H1 (cell line): Measurements from ENCODE around the gene PTPRF. TPM values are rescaled to one million over a fixed set of nuclear protein-coding genes. Genes with fewer than 3 reads are reported as not detected.

ENCODE experiments used
- CTCF ChIA-PET: fragments of 300-600 bp; sonication (Branson Sonifier 250); formaldehyde crosslinking; loops from one replicate; lab custom pipeline; 2021; ENCODE audit not compliant: partially characterized antibody; lab: Charles Lee
- POLR2A ChIA-PET: fragments of 300-600 bp; sonication (Branson Sonifier 250); formaldehyde crosslinking; loops from one replicate; lab custom pipeline; 2021; ENCODE audit warnings: inconsistent platforms; ENCODE audit not compliant: partially characterized antibody; lab: Charles Lee
- DNase-seq, 2 experiments: peaks; one replicate each; pipeline versions ENCODE4 v3.0.0 to v3.0.0-alpha.2; 2010 to 2022; ENCODE audit warnings: low spot score in 2 of 2, low read depth in 1 of 2, mixed read lengths in 1 of 2
- FAIRE-seq: peaks from 2 replicates; lab custom pipeline; 2011; peaks lifted over from hg19 to GRCh38; lab: Jason Lieb, UNC
- H2AFZ ChIP-seq: 2 replicates; pipeline ENCODE4 v1.8.1; 2012; ENCODE audit warnings: low read length, inconsistent platforms
- H2AK5ac ChIP-seq: 2 replicates; pipeline ENCODE4 v1.6.1; 2013; ENCODE audit warnings: low read depth, low read length
- H2BK120ac ChIP-seq: replicated peaks from 2 replicates; pipeline ENCODE3; 2013; ENCODE audit warnings: low read depth, low read length, inconsistent platforms
- H2BK12ac ChIP-seq: 2 replicates; pipeline ENCODE4 v1.6.1; 2013; ENCODE audit warnings: low read depth, low read length
- H2BK15ac ChIP-seq: 2 replicates; pipeline ENCODE4 v1.6.1; 2013; ENCODE audit warnings: low read length
- H2BK20ac ChIP-seq: 2 replicates; pipeline ENCODE4 v1.6.1; 2013; ENCODE audit warnings: low read length
- H2BK5ac ChIP-seq: 2 replicates; pipeline ENCODE4 v1.6.1; 2013; ENCODE audit warnings: low read depth, low read length
- H3K14ac ChIP-seq: 2 replicates; pipeline ENCODE4 v1.6.1; 2013; ENCODE audit warnings: inconsistent platforms; ENCODE audit not compliant: insufficient read length
- H3K18ac ChIP-seq: 2 replicates; pipeline ENCODE4 v1.6.1; 2013; ENCODE audit warnings: low read length; ENCODE audit errors: extremely low read depth
- H3K23ac ChIP-seq: 2 replicates; pipeline ENCODE4 v1.6.1; 2013; ENCODE audit warnings: inconsistent platforms; ENCODE audit not compliant: insufficient read length
- H3K23me2 ChIP-seq: 2 replicates; pipeline ENCODE4 v1.6.1; 2013; ENCODE audit warnings: low read depth, low read length
- H3K27ac ChIP-seq: 2 replicates; pipeline ENCODE4 v1.6.1; 2011; ENCODE audit warnings: low read depth, low read length, inconsistent platforms
- H3K27me3 ChIP-seq, 4 experiments: replicated peaks in 1 of 4; 1 replicate in 1 of 4; 2 replicates in 3 of 4; pipeline versions ENCODE4 v1.6.1 to v1.8.1; 2011 to 2013; ENCODE audit warnings: low read length in 3 of 4, mild to moderate bottlenecking in 3 of 4, inconsistent platforms in 2 of 4, mixed read lengths in 2 of 4, moderate library complexity in 1 of 4; ENCODE audit not compliant: control insufficient read depth in 3 of 4, insufficient read depth in 3 of 4; ENCODE audit errors: extremely low read depth in 1 of 4
- H3K36me3 ChIP-seq, 4 experiments: 2 replicates each; pipeline versions ENCODE4 v1.6.1 to v1.8.1; 2011 to 2013; ENCODE audit warnings: mild to moderate bottlenecking in 4 of 4, low read length in 3 of 4, moderate library complexity in 2 of 4, control low read depth in 1 of 4, inconsistent platforms in 1 of 4; ENCODE audit not compliant: insufficient read depth in 4 of 4, control insufficient read depth in 2 of 4
- H3K4ac ChIP-seq: replicated peaks from 2 replicates; pipeline ENCODE3; 2013; ENCODE audit warnings: low read length, low read depth, mixed read lengths, inconsistent platforms; ENCODE audit not compliant: insufficient read length
- H3K4me1 ChIP-seq, 4 experiments: replicated peaks in 1 of 4; 1 replicate in 1 of 4; 2 replicates in 3 of 4; pipeline versions ENCODE4 v1.6.1 to v1.8.1; 2011 to 2013; ENCODE audit warnings: low read length in 3 of 4, inconsistent platforms in 2 of 4, mixed read lengths in 1 of 4; ENCODE audit not compliant: insufficient read depth in 4 of 4, control insufficient read depth in 3 of 4
- H3K4me2 ChIP-seq, 2 experiments: 2 replicates each; pipeline versions ENCODE4 v1.6.1 to v1.8.1; 2011 to 2013; ENCODE audit warnings: low read depth in 2 of 2, low read length in 2 of 2, control low read depth in 1 of 2, inconsistent platforms in 1 of 2, mild to moderate bottlenecking in 1 of 2; ENCODE audit not compliant: insufficient read depth in 1 of 2
- H3K4me3 ChIP-seq, 4 experiments: fragments of 200-600, 300-600 bp in 1 of 4; sonication (generic), shearing (Covaris generic), sonication (Bioruptor Twin) in 1 of 4; 2 replicates each; pipeline versions ENCODE4 v1.5.1 to v1.8.1; 2011 to 2016; ENCODE audit warnings: low read length in 4 of 4, low read depth in 3 of 4, control low read depth in 2 of 4, inconsistent platforms in 2 of 4, mild to moderate bottlenecking in 2 of 4, mixed read lengths in 1 of 4, moderate library complexity in 1 of 4; ENCODE audit not compliant: insufficient read depth in 2 of 4; ENCODE audit errors: extremely low read depth in 1 of 4
- H3K56ac ChIP-seq: replicated peaks from 2 replicates; pipeline ENCODE3; 2013; ENCODE audit warnings: low read depth, mild to moderate bottlenecking, mixed read lengths, low read length, inconsistent platforms; ENCODE audit not compliant: insufficient read length
- H3K79me1 ChIP-seq: 2 replicates; pipeline ENCODE4 v1.6.1; 2013; ENCODE audit warnings: low read depth, low read length, control low read depth
- H3K79me2 ChIP-seq, 2 experiments: 2 replicates each; pipeline versions ENCODE4 v1.6.1 to v1.8.1; 2012 to 2013; ENCODE audit warnings: low read length in 2 of 2, mild to moderate bottlenecking in 2 of 2, inconsistent platforms in 1 of 2; ENCODE audit not compliant: insufficient read depth in 2 of 2, control insufficient read depth in 1 of 2
- H3K9ac ChIP-seq, 4 experiments: replicated peaks in 1 of 4; 1 replicate in 1 of 4; 2 replicates in 3 of 4; pipeline versions ENCODE4 v1.6.1 to v1.8.1; 2011 to 2013; ENCODE audit warnings: low read depth in 3 of 4, low read length in 3 of 4, control low read depth in 2 of 4, mild to moderate bottlenecking in 2 of 4, moderate library complexity in 2 of 4, inconsistent platforms in 1 of 4; ENCODE audit errors: extremely low read depth in 1 of 4
- H3K9me3 ChIP-seq, 2 experiments: 2 replicates each; pipeline versions ENCODE4 v1.6.1 to v1.8.1; 2012 to 2013; ENCODE audit warnings: mild to moderate bottlenecking in 2 of 2, moderate library complexity in 2 of 2, control low read depth in 1 of 2, inconsistent platforms in 1 of 2, low read depth in 1 of 2, low read length in 1 of 2, mixed read lengths in 1 of 2; ENCODE audit not compliant: insufficient read depth in 2 of 2
- H4K20me1 ChIP-seq, 2 experiments: replicated peaks in 1 of 2; 2 replicates each; pipeline versions ENCODE3 to v1.8.1; 2011 to 2013; ENCODE audit warnings: inconsistent platforms in 2 of 2, low read length in 2 of 2, mild to moderate bottlenecking in 1 of 2; ENCODE audit not compliant: insufficient read depth in 2 of 2, control insufficient read depth in 1 of 2
- H4K5ac ChIP-seq: 2 replicates; pipeline ENCODE4 v1.6.1; 2013; ENCODE audit warnings: low read length, low read depth, mixed read lengths, inconsistent platforms; ENCODE audit not compliant: insufficient read length
- H4K8ac ChIP-seq: 2 replicates; pipeline ENCODE4 v1.8.0; 2013; ENCODE audit warnings: mild to moderate bottlenecking, moderate library complexity, low read length, inconsistent platforms; ENCODE audit not compliant: insufficient read depth; ENCODE audit errors: extremely low read depth
- H4K91ac ChIP-seq: replicated peaks from 2 replicates; pipeline ENCODE3; 2013; ENCODE audit warnings: low read length, mixed read lengths, inconsistent platforms; ENCODE audit not compliant: insufficient read length
- BRCA1 ChIP-seq: IDR thresholded peaks from 2 replicates; pipeline ENCODE4 v1.6.1; 2012; ENCODE audit warnings: low read depth, low read length, improper control_type of control experiment
- CBX5 ChIP-seq: fragments of 300-800, 300-1000 bp; sonication (generic); IDR thresholded peaks from 2 replicates; pipeline ENCODE4 v1.7.1; 2016; ENCODE audit warnings: antibody characterized with exemption, low read length, low read depth
- CEBPB ChIP-seq: IDR thresholded peaks from 2 replicates; pipeline ENCODE4 v1.6.1; 2012; ENCODE audit warnings: low read depth, low read length
- CHD1 ChIP-seq: IDR thresholded peaks from 2 replicates; pipeline ENCODE4 v1.6.1; 2012; ENCODE audit warnings: low read depth, low read length, improper control_type of control experiment
- CHD2 ChIP-seq: IDR thresholded peaks from 2 replicates; pipeline ENCODE4 v1.6.1; 2012; ENCODE audit warnings: low read length, improper control_type of control experiment
- CREB1 ChIP-seq: IDR thresholded peaks from 2 replicates; pipeline ENCODE4 v1.6.1; 2012; ENCODE audit warnings: inconsistent platforms
- GTF2F1 ChIP-seq: IDR thresholded peaks from 2 replicates; pipeline ENCODE4 v1.6.1; 2012; ENCODE audit warnings: low read depth, low read length, improper control_type of control experiment, borderline replicate concordance
- HDAC2 ChIP-seq, 2 experiments: fragments of 300-600 bp in 1 of 2; sonication (generic) in 1 of 2; IDR thresholded peaks; 2 replicates each; pipeline ENCODE4 v1.6.1; 2011 to 2012; ENCODE audit warnings: low read depth in 2 of 2, low read length in 2 of 2, mild to moderate bottlenecking in 2 of 2, moderate library complexity in 2 of 2, borderline replicate concordance in 1 of 2, inconsistent platforms in 1 of 2
- KDM1A ChIP-seq: fragments of 200-600, 300-600 bp; sonication (generic); IDR thresholded peaks from 2 replicates; pipeline ENCODE4 v1.7.1; 2016; ENCODE audit warnings: mild to moderate bottlenecking, low read length, borderline replicate concordance
- KDM4A ChIP-seq: IDR thresholded peaks from one replicate; pipeline ENCODE4 v1.7.1; 2012; ENCODE audit warnings: low read depth, mild to moderate bottlenecking, moderate library complexity, low read length, inconsistent platforms; ENCODE audit not compliant: severe bottlenecking
- POLR2AphosphoS5 ChIP-seq: IDR thresholded peaks from 2 replicates; pipeline ENCODE4 v1.6.1; 2011; ENCODE audit warnings: low read depth, low read length
- RBBP5 ChIP-seq: IDR thresholded peaks from 2 replicates; pipeline ENCODE4 v1.7.1; 2012; ENCODE audit warnings: low read depth, mild to moderate bottlenecking, inconsistent platforms, low read length, moderate library complexity, borderline replicate concordance
- SIRT6 ChIP-seq: IDR thresholded peaks from one replicate; pipeline ENCODE4 v1.7.1; 2012; ENCODE audit warnings: low read length, inconsistent platforms
- TBP ChIP-seq: IDR thresholded peaks from 2 replicates; pipeline ENCODE4 v1.6.1; 2011; ENCODE audit warnings: low read depth, low read length, improper control_type of control experiment
- WGBS, 2 experiments: shearing (Covaris generic) in 1 of 2; methylation state at CpG; one replicate each; pipeline versions ENCODE4 v1.1.6 to v1.1.7; 2013 to 2015; ENCODE audit warnings: low lambda C conversion rate in 2 of 2, mixed read lengths in 2 of 2, inconsistent platforms in 1 of 2, low coverage in 1 of 2, missing lambda C conversion rate in 1 of 2; ENCODE audit not compliant: insufficient replicate concordance in 2 of 2, insufficient coverage in 1 of 2, insufficient read length in 1 of 2; ENCODE audit errors: extremely low coverage in 1 of 2, missing lambda C conversion rate in 1 of 2; 5-methylcytosine and 5-hydroxymethylcytosine counted together
- polyA plus RNA-seq, 7 experiments: library from polyadenylated mRNA; depleted of rRNA in 3 of 7; stranded (reverse) in 5 of 7; unstranded in 2 of 7; fragments of >200 nt in 5 of 7; fragments of 200-250 nt in 2 of 7; gene quantifications; 1 replicate in 5 of 7; 2 replicates in 1 of 7; 4 replicates in 1 of 7; pipeline versions ENCODE4 v1.2.1 to v1.2.3, GENCODE V29; 2011 to 2013; ENCODE audit warnings: missing spikeins in 2 of 7, mixed read lengths in 2 of 7
- total RNA-seq: library from RNA; stranded (reverse); fragmentation: NEBNext Ultra II Directional; extraction: Animal tissue kit (Norgen Biotek cat#: 25700); gene quantifications from 2 replicates; pipeline ENCODE4 v1.2.1, GENCODE V29; 2021

The PTPRF gene
- total and polyA plus RNA-seq, 2 of the 8 experiments (the other 6 are each of a cell fraction or from before 2014, with no cell fraction given) = 136 to 231 TPM

DNA sequence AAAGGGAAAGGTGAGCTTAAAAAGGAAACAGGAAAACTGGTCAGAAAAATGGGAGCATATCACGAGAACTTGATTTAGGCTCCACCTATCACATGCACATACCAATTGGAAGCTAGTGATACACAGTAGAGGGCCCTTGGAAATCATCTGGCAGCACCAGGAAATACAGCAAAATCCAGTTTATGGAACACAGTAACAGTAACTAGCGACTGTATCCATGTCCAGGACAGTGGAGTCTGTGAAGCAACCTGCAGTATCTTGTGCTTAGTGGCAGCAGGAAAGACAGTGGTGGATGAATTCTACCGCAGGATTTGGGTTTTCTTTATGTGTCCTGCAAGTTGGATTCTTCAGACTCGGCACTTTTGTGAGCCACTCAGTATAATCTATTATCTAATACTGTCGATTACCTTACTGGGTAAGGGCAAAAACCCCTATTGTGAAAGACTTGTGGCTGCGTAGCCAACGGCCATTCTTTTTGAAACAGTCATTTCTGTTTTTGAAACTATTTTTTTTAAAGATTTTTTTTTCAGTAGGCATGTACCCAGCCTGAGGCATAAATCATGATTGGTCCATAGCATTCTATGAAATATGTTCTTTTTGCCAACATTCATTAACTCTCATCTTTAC, 117.7 kb downstream of the PTPRF start:
- Histone ChIP-seq H3K79me1 (no peaks in the 10 kb centered on the region; the same call in 1 of the 2 replicates), H2BK20ac (no peak overlapping the region), H3K14ac (no peak overlapping the region), H2AK5ac (no peak overlapping the region), H3K4me1 (peaks cover 0 to 6% (median 4%) of the 10 kb centered on the region in 4 experiments; a peak in 3 of 7 replicates), H2AFZ (0 out of 2 replicates have a peak overlapping the region, but pooled peaks have one; percentile 24), H2BK15ac (no peak overlapping the region), H2BK120ac (no peak overlapping the region), H3K79me2 (peaks cover 4 to 21% of the 10 kb centered on the region in 2 experiments; a peak in 3 of 4 replicates), H3K56ac (no peak overlapping the region), H3K36me3 (no peaks in the 10 kb centered on the region), H3K23ac (no peak overlapping the region), H2BK5ac (no peak overlapping the region), H3K27ac (no peak overlapping the region), H4K20me1 (no peaks in the 10 kb centered on the region), H4K91ac (no peak overlapping the region), H3K27me3 (no peaks in the 10 kb centered on the region; a peak in 1 of 7 replicates), H3K23me2 (peaks cover 10% of the 10 kb centered on the region), H4K5ac (no peak overlapping the region), H2BK12ac (no peak overlapping the region), H3K9ac (no peak overlapping the region), H3K4me2 (no peak overlapping the region; a peak in 1 of 4 replicates), H3K4ac (no peak overlapping the region), H3K4me3 (peak overlapping the region in 1 of 4 experiments; percentile 92; a peak in 1 of 8 replicates), H3K18ac (no peak overlapping the region), H4K8ac (no peak overlapping the region), H3K9me3 (no peaks in the 10 kb centered on the region)
- WGBS, 2 experiments = 88% methylated on average over 7 of the region's 7 CpGs; no CpG with 5 or more reads in 1 of the 2 experiments
- ChIA-PET CTCF (interaction anchor here (0.6 to 2.1 kb wide), 3 partner anchors 93 to 118 kb away, joined by 3 to 4 read pairs (median 3); no protein-coding TSS in a partner anchor), POLR2A (interaction anchor here (33.2 kb wide), 1 partner anchor 27 kb away, joined by 651 read pairs; no protein-coding TSS in a partner anchor)
- FAIRE-seq (no peak), DNase-seq (no peak)
- TF ChIP-seq KDM1A (no peak), CBX5 (no peak), CHD2 (no peak), SIRT6 (no peak), CREB1 (no peak), CEBPB (no peak), RBBP5 (no peak), GTF2F1 (no peak), TBP (no peak), CHD1 (no peak), BRCA1 (no peak), POLR2AphosphoS5 (no peak), HDAC2 (IDR thresholded peaks at IDR 0.05; ENCODE audit: borderline replicate concordance in 1 of 2, low read depth in 2 of 2, low read length in 2 of 2) (no peak), KDM4A (no peak)
